ENCODE results near the gene RALY.

The RALY gene

GRCh38 chr20:34037767-34038166, 44.1 kb downstream of the RALY start:
- TF ChIP-seq ZNF274 (IDR thresholded peaks at IDR 0.05; ENCODE audit: low read depth, low read length) (no peak), YY1 (IDR thresholded peaks at IDR 0.05; ENCODE audit: insufficient read depth, insufficient read length) (no peak), SUZ12 (IDR thresholded peaks at IDR 0.05; ENCODE audit: extremely low read depth, insufficient read depth, insufficient read length) (no peak)
- DNase-seq (ENCODE audit: low read depth, low spot score) = no peak
- Histone ChIP-seq H3K36me3 (ENCODE audit: insufficient read depth, insufficient read length, low read length) (peaks cover 27% of the 10 kb centered on the region), H3K4me3 (ENCODE audit: insufficient read length, low read depth) (no peak overlapping the region), H3K4me1 (ENCODE audit: insufficient read depth, insufficient read length) (peaks cover 3% of the 10 kb centered on the region), H3K27me3 (ENCODE audit: insufficient read depth, insufficient read length) (no peaks in the 10 kb centered on the region), H3K9ac (ENCODE audit: insufficient read length, low read depth) (no peak overlapping the region), H3K9me3 (ENCODE audit: insufficient read depth, low read length) (no peaks in the 10 kb centered on the region)

GRCh38 chr20:34040300-34040995, 46.7 kb downstream of the RALY start:
- no peaks in the 10 kb centered on the region for H3K4me1 ChIP-seq (ENCODE audit: insufficient read depth, insufficient read length)
- H3K9ac ChIP-seq (ENCODE audit: insufficient read length, low read depth) = no peak overlapping the region
- no peak for DNase-seq (ENCODE audit: low read depth, low spot score)
- no peak overlapping the region for H3K4me3 ChIP-seq (ENCODE audit: insufficient read length, low read depth)
- no peaks in the 10 kb centered on the region for H3K9me3 ChIP-seq (ENCODE audit: insufficient read depth, low read length)
- peaks cover 11% of the 10 kb centered on the region for H3K36me3 ChIP-seq (ENCODE audit: insufficient read depth, insufficient read length, low read length)
- TF ChIP-seq SUZ12 (IDR thresholded peaks at IDR 0.05; ENCODE audit: extremely low read depth, insufficient read depth, insufficient read length) (no peak), YY1 (IDR thresholded peaks at IDR 0.05; ENCODE audit: insufficient read depth, insufficient read length) (no peak), ZNF274 (IDR thresholded peaks at IDR 0.05; ENCODE audit: low read depth, low read length) (no peak)
- H3K27me3 ChIP-seq (ENCODE audit: insufficient read depth, insufficient read length) = no peaks in the 10 kb centered on the region

- no peaks in the 10 kb centered on the region for H3K27me3 ChIP-seq (ENCODE audit: insufficient read depth, insufficient read length)
- no peak for TF ChIP-seq YY1 (IDR thresholded peaks at IDR 0.05; ENCODE audit: insufficient read depth, insufficient read length)
- TF ChIP-seq SUZ12 (IDR thresholded peaks at IDR 0.05; ENCODE audit: extremely low read depth, insufficient read depth, insufficient read length) = no peak
- no peak for TF ChIP-seq ZNF274 (IDR thresholded peaks at IDR 0.05; ENCODE audit: low read depth, low read length)
- H3K9ac ChIP-seq (ENCODE audit: insufficient read length, low read depth) = no peak overlapping the region
- no peak overlapping the region for H3K4me3 ChIP-seq (ENCODE audit: insufficient read length, low read depth)
- no peak for DNase-seq (ENCODE audit: low read depth, low spot score)
- H3K4me1 ChIP-seq (ENCODE audit: insufficient read depth, insufficient read length) = no peaks in the 10 kb centered on the region
- peaks cover 11% of the 10 kb centered on the region for H3K36me3 ChIP-seq (ENCODE audit: insufficient read depth, insufficient read length, low read length)
- H3K9me3 ChIP-seq (ENCODE audit: insufficient read depth, low read length) = no peaks in the 10 kb centered on the region
These were observed 47.5 kb downstream of the RALY start for GRCh38 chr20:34041226-34041625.

GRCh38 chr20:34042262-34042661, 48.6 kb downstream of the RALY start:
- H3K27me3 ChIP-seq (ENCODE audit: insufficient read depth, insufficient read length) = no peaks in the 10 kb centered on the region
- no peak overlapping the region for H3K4me3 ChIP-seq (ENCODE audit: insufficient read length, low read depth)
- no peak overlapping the region for H3K9ac ChIP-seq (ENCODE audit: insufficient read length, low read depth)
- DNase-seq (ENCODE audit: low read depth, low spot score) = no peak
- peaks cover 11% of the 10 kb centered on the region for H3K36me3 ChIP-seq (ENCODE audit: insufficient read depth, insufficient read length, low read length)
- H3K4me1 ChIP-seq (ENCODE audit: insufficient read depth, insufficient read length) = peaks cover under 1% of the 10 kb centered on the region
- TF ChIP-seq ZNF274 (IDR thresholded peaks at IDR 0.05; ENCODE audit: low read depth, low read length) = no peak
- no peak for TF ChIP-seq SUZ12 (IDR thresholded peaks at IDR 0.05; ENCODE audit: extremely low read depth, insufficient read depth, insufficient read length)
- no peak for TF ChIP-seq YY1 (IDR thresholded peaks at IDR 0.05; ENCODE audit: insufficient read depth, insufficient read length)
- no peaks in the 10 kb centered on the region for H3K9me3 ChIP-seq (ENCODE audit: insufficient read depth, low read length)

GRCh38 chr20:34043025-34043424, 49.3 kb downstream of the RALY start:
- no peak for TF ChIP-seq ZNF274 (IDR thresholded peaks at IDR 0.05; ENCODE audit: low read depth, low read length)
- no peak for TF ChIP-seq SUZ12 (IDR thresholded peaks at IDR 0.05; ENCODE audit: extremely low read depth, insufficient read depth, insufficient read length)
- TF ChIP-seq YY1 (IDR thresholded peaks at IDR 0.05; ENCODE audit: insufficient read depth, insufficient read length) = no peak
- no peaks in the 10 kb centered on the region for H3K9me3 ChIP-seq (ENCODE audit: insufficient read depth, low read length)
- peaks cover 2% of the 10 kb centered on the region for H3K4me1 ChIP-seq (ENCODE audit: insufficient read depth, insufficient read length)
- H3K9ac ChIP-seq (ENCODE audit: insufficient read length, low read depth) = no peak overlapping the region
- H3K27me3 ChIP-seq (ENCODE audit: insufficient read depth, insufficient read length) = no peaks in the 10 kb centered on the region
- peaks cover 11% of the 10 kb centered on the region for H3K36me3 ChIP-seq (ENCODE audit: insufficient read depth, insufficient read length, low read length)
- H3K4me3 ChIP-seq (ENCODE audit: insufficient read length, low read depth) = no peak overlapping the region
- no peak for DNase-seq (ENCODE audit: low read depth, low spot score)

GRCh38 chr20:34045294-34045693, 51.6 kb downstream of the RALY start:
- Histone ChIP-seq H3K4me1 (ENCODE audit: insufficient read depth, insufficient read length) (peaks cover 2% of the 10 kb centered on the region), H3K9me3 (ENCODE audit: insufficient read depth, low read length) (no peaks in the 10 kb centered on the region), H3K36me3 (ENCODE audit: insufficient read depth, insufficient read length, low read length) (peaks cover 5% of the 10 kb centered on the region), H3K4me3 (ENCODE audit: insufficient read length, low read depth) (no peak overlapping the region), H3K9ac (ENCODE audit: insufficient read length, low read depth) (no peak overlapping the region), H3K27me3 (ENCODE audit: insufficient read depth, insufficient read length) (no peaks in the 10 kb centered on the region)
- TF ChIP-seq YY1 (IDR thresholded peaks at IDR 0.05; ENCODE audit: insufficient read depth, insufficient read length) (no peak), SUZ12 (IDR thresholded peaks at IDR 0.05; ENCODE audit: extremely low read depth, insufficient read depth, insufficient read length) (no peak), ZNF274 (IDR thresholded peaks at IDR 0.05; ENCODE audit: low read depth, low read length) (no peak)
- no peak for DNase-seq (ENCODE audit: low read depth, low spot score)

- H3K4me3 ChIP-seq (ENCODE audit: insufficient read length, low read depth) = no peak overlapping the region
- peak; percentile 23 for DNase-seq (ENCODE audit: low read depth, low spot score)
These were observed 52.4 kb downstream of the RALY start for GRCh38 chr20:34045930-34046725.

More at GRCh38 chr20:34045930-34046725, 52.4 kb downstream of the RALY start:
- no peak overlapping the region for H3K9ac ChIP-seq (ENCODE audit: insufficient read length, low read depth)
- TF ChIP-seq YY1 (IDR thresholded peaks at IDR 0.05; ENCODE audit: insufficient read depth, insufficient read length) (no peak), ZNF274 (IDR thresholded peaks at IDR 0.05; ENCODE audit: low read depth, low read length) (no peak), SUZ12 (IDR thresholded peaks at IDR 0.05; ENCODE audit: extremely low read depth, insufficient read depth, insufficient read length) (no peak)
- H3K27me3 ChIP-seq (ENCODE audit: insufficient read depth, insufficient read length) = no peaks in the 10 kb centered on the region
- peaks cover 2% of the 10 kb centered on the region for H3K4me1 ChIP-seq (ENCODE audit: insufficient read depth, insufficient read length)
- no peaks in the 10 kb centered on the region for H3K9me3 ChIP-seq (ENCODE audit: insufficient read depth, low read length)
- peaks cover 7% of the 10 kb centered on the region for H3K36me3 ChIP-seq (ENCODE audit: insufficient read depth, insufficient read length, low read length)
